Keratinocyte (primary cell): Measurements from ENCODE around the gene HELB. TPM values are rescaled to one million over a fixed set of nuclear protein-coding genes. Genes with fewer than 3 reads are reported as not detected.

Experiments
- DNase-seq: peaks from one replicate; pipeline ENCODE4 v3.0.0-alpha.2; 2011; ENCODE audit warnings: low read depth, missing footprints, low spot score
- FAIRE-seq: peaks from 2 replicates; lab custom pipeline; 2011; peaks lifted over from hg19 to GRCh38; lab: Jason Lieb, UNC
- H2AFZ ChIP-seq: 2 replicates; pipeline ENCODE4 v1.6.0; 2012; ENCODE audit warnings: low read length, control low read depth, inconsistent platforms; ENCODE audit not compliant: control insufficient read depth
- H3K27ac ChIP-seq: 2 replicates; pipeline ENCODE4 v1.5.1; 2011; ENCODE audit warnings: low read length; ENCODE audit not compliant: control insufficient read depth, insufficient read depth
- H3K27me3 ChIP-seq: 3 replicates; pipeline ENCODE4 v1.6.0; 2011; ENCODE audit warnings: low read length; ENCODE audit not compliant: control insufficient read depth, insufficient read depth; ENCODE audit errors: extremely low read depth
- H3K36me3 ChIP-seq, 2 experiments: 2 replicates in 1 of 2; 3 replicates in 1 of 2; pipeline ENCODE4 v1.5.1; 2011; ENCODE audit warnings: low read length in 2 of 2, mild to moderate bottlenecking in 1 of 2; ENCODE audit not compliant: control insufficient read depth in 2 of 2, insufficient read depth in 2 of 2; ENCODE audit errors: extremely low read depth in 1 of 2
- H3K4me1 ChIP-seq: 3 replicates; pipeline ENCODE4 v1.5.1; 2011; ENCODE audit warnings: low read length; ENCODE audit not compliant: control insufficient read depth, insufficient read depth; ENCODE audit errors: extremely low read depth
- H3K4me2 ChIP-seq: 3 replicates; pipeline ENCODE4 v1.6.0; 2011; ENCODE audit warnings: low read depth, low read length; ENCODE audit not compliant: control insufficient read depth, insufficient read depth; ENCODE audit errors: extremely low read depth
- H3K4me3 ChIP-seq, 3 experiments: fragments of 200-600 bp in 1 of 3; sonication (generic) in 1 of 3; 2 replicates in 2 of 3; 3 replicates in 1 of 3; pipeline ENCODE4 v1.5.1; 2011 to 2016; ENCODE audit warnings: low read length in 3 of 3, mild to moderate bottlenecking in 3 of 3, control low read depth in 2 of 3, inconsistent platforms in 1 of 3, low read depth in 1 of 3, mixed read lengths in 1 of 3, mixed run types in 1 of 3, moderate library complexity in 1 of 3; ENCODE audit not compliant: control insufficient read depth in 2 of 3, insufficient read depth in 2 of 3; ENCODE audit errors: extremely low read depth in 1 of 3
- H3K79me2 ChIP-seq: 2 replicates; pipeline ENCODE4 v1.6.0; 2012; ENCODE audit warnings: low read length; ENCODE audit not compliant: control insufficient read depth, insufficient read depth
- H3K9ac ChIP-seq: 3 replicates; pipeline ENCODE4 v1.6.0; 2011; ENCODE audit warnings: low read length; ENCODE audit not compliant: control insufficient read depth, insufficient read depth; ENCODE audit errors: extremely low read depth
- H3K9me1 ChIP-seq: 3 replicates; pipeline ENCODE4 v1.6.0; 2011; ENCODE audit warnings: low read length; ENCODE audit not compliant: control insufficient read depth, insufficient read depth; ENCODE audit errors: extremely low read depth
- H3K9me3 ChIP-seq: 2 replicates; pipeline ENCODE4 v1.5.1; 2012; ENCODE audit warnings: low read depth, low read length; ENCODE audit not compliant: control insufficient read depth
- H4K20me1 ChIP-seq: 3 replicates; pipeline ENCODE4 v1.6.0; 2011; ENCODE audit warnings: low read length; ENCODE audit not compliant: control insufficient read depth, insufficient read depth; ENCODE audit errors: extremely low read depth
- EZH2 ChIP-seq: IDR thresholded peaks from one replicate; pipeline ENCODE4 v1.6.1; 2012; ENCODE audit warnings: inconsistent platforms, mild to moderate bottlenecking, low read length, moderate library complexity
- dilution Hi-C: fragments of 300-500 bp; cut with MboI; formaldehyde crosslinking; loops from one replicate; pipeline ENCODE4 v1.7.0; 2020; ENCODE audit warnings: low sequenced_read_pairs; ENCODE audit not compliant: extremely low pct_ligation_motif_present
- polyA plus RNA-seq, 5 experiments: library from polyadenylated mRNA; depleted of rRNA in 3 of 5; stranded (reverse) in 3 of 5; stranded (forward) in 1 of 5; unstranded in 1 of 5; fragments of >200 nt; gene quantifications; 1 replicate in 1 of 5; 2 replicates in 3 of 5; 3 replicates in 1 of 5; pipeline versions ENCODE4 v1.2.1 to v1.2.3, GENCODE V29; 2011 to 2012; ENCODE audit warnings: missing spikeins in 2 of 5, low read depth in 1 of 5, low replicate concordance in 1 of 5
- TF ChIP-seq, protein P1 (sequence below), 3 experiments: IDR thresholded peaks in 1 of 3; conservative IDR thresholded peaks in 1 of 3; optimal IDR thresholded peaks in 1 of 3; 2 replicates in 2 of 3; 3 replicates in 1 of 3; pipeline versions ENCODE3 to v1.5.1; 2011; ENCODE audit warnings: low read length in 3 of 3, mild to moderate bottlenecking in 3 of 3, moderate library complexity in 2 of 3, control low read depth in 1 of 3, inconsistent platforms in 1 of 3; ENCODE audit not compliant: insufficient read depth in 2 of 3; ENCODE audit errors: extremely low read depth in 1 of 3

HELB gene
- polyA plus RNA-seq, 1 donor (not counting 4 experiments of a cell fraction or from before 2014, with no cell fraction given) = 1.8 TPM

DNA sequence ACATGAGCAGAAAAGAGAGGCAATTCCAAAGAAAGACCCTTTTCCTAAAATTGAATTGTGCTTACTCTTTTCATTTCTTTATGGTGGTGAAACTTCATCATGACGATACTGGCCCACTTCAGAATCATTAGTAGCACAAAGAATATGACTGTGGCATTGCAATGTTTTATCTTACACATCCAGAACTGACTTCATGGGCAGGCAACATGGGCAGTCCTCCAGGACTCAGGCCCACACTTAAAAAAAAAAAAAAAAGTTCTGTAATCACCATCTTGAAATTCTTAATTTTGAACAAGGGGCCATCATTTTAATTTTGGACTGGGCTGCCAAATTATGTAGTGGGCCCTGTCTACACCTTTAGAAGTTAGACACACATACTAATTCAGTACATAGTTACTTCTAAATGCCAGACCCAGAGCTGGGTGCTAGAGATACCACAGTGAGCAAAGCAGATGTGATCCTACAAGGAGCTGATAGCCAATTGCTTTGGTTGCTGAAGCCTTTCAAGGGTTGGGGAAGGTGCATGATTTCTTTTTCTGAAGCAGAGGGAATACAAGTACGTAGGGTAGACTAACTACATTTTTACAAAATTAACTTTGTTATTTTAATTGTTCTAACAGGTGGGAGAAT, 35.2 kb downstream of the HELB start:
- Histone ChIP-seq H3K4me2 (no peak overlapping the region), H3K9me1 (no peaks in the 10 kb centered on the region), H3K4me1 (no peaks in the 10 kb centered on the region), H3K4me3 (no peak overlapping the region), H3K9ac (no peak overlapping the region), H3K9me3 (no peaks in the 10 kb centered on the region), H4K20me1 (no peaks in the 10 kb centered on the region), H3K79me2 (no peaks in the 10 kb centered on the region), H3K27me3 (no peaks in the 10 kb centered on the region), H3K36me3 (peaks cover 0 to 3% of the 10 kb centered on the region in 2 experiments), H3K27ac (no peak overlapping the region), H2AFZ (no peak overlapping the region)
- no peak for DNase-seq
- FAIRE-seq = no peak
- dilution Hi-C loops = no loop called here
- TF ChIP-seq, protein P1, sequence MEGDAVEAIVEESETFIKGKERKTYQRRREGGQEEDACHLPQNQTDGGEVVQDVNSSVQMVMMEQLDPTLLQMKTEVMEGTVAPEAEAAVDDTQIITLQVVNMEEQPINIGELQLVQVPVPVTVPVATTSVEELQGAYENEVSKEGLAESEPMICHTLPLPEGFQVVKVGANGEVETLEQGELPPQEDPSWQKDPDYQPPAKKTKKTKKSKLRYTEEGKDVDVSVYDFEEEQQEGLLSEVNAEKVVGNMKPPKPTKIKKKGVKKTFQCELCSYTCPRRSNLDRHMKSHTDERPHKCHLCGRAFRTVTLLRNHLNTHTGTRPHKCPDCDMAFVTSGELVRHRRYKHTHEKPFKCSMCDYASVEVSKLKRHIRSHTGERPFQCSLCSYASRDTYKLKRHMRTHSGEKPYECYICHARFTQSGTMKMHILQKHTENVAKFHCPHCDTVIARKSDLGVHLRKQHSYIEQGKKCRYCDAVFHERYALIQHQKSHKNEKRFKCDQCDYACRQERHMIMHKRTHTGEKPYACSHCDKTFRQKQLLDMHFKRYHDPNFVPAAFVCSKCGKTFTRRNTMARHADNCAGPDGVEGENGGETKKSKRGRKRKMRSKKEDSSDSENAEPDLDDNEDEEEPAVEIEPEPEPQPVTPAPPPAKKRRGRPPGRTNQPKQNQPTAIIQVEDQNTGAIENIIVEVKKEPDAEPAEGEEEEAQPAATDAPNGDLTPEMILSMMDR (optimal IDR thresholded peaks at IDR 0.05 in 1 of 3, IDR thresholded peaks at IDR 0.05 in 1 of 3, conservative IDR thresholded peaks at IDR 0.05 in 1 of 3; ENCODE audit: extremely low read depth in 1 of 3, insufficient read depth in 2 of 3, low read length in 3 of 3) = no peak
- TF ChIP-seq EZH2 = no peak

DNA sequence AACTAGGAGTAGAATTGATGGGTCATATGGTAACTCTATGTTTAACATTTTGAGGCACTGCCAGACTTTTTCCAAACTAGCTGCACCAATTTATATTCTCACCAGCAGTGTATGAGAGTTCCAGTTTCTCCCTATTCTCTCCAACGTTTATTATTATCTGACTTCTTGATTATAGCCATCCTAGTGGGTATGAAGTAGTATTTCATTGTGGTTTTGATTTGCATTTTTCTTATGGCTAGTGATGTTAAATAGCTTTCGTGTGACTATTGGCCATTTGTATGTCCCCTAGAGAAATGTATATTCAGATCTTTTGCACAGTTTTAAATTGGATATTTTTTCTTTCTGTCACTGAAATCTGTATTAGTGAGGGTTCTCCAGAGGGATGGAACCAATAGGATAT, 37.8 kb downstream of the HELB start:
- FAIRE-seq = no peak
- DNase-seq = no peak
- no peak overlapping the region for H3K27ac ChIP-seq
- peaks cover 0 to 3% of the 10 kb centered on the region in 2 experiments for H3K36me3 ChIP-seq
- dilution Hi-C loops = no loop called here
- H4K20me1 ChIP-seq = no peaks in the 10 kb centered on the region
- no peaks in the 10 kb centered on the region for H3K4me1 ChIP-seq
- no peaks in the 10 kb centered on the region for H3K9me1 ChIP-seq
- no peaks in the 10 kb centered on the region for H3K27me3 ChIP-seq
- H2AFZ ChIP-seq = no peak overlapping the region
- no peak for TF ChIP-seq EZH2
- TF ChIP-seq, protein P1 (optimal IDR thresholded peaks at IDR 0.05 in 1 of 3, IDR thresholded peaks at IDR 0.05 in 1 of 3, conservative IDR thresholded peaks at IDR 0.05 in 1 of 3; ENCODE audit: extremely low read depth in 1 of 3, insufficient read depth in 2 of 3, low read length in 3 of 3) = no peak
- H3K4me2 ChIP-seq = no peak overlapping the region
- no peak overlapping the region for H3K9ac ChIP-seq
- H3K79me2 ChIP-seq = no peaks in the 10 kb centered on the region
- no peaks in the 10 kb centered on the region for H3K9me3 ChIP-seq
- no peak overlapping the region for H3K4me3 ChIP-seq
